ENCODE results near the gene TMEM164.
"Not testable (repeated sequence)": the region's sequence is repeated elsewhere in the genome, so short reads cannot be mapped to it uniquely, and the experiment has no call there.

TMEM164 gene

GRCh38 chrX:110002300-110003166 lies at the start of gene TMEM164:
TSS of gene TMEM164 (plus strand) at chrX:110003114. CDS start at chrX:110003775, 661 bp downstream.
- DNase-seq (ENCODE audit: low read depth) = peak; percentile 26

- DNase-seq (ENCODE audit: low read depth) = no peak
Observed at GRCh38 chrX:109954333-109954732, 48.6 kb upstream of the TMEM164 start.

GRCh38 chrX:109954955-109955354 lies 48.0 kb upstream of the TMEM164 start:
- DNase-seq (ENCODE audit: low read depth) = no peak

GRCh38 chrX:109958266-109958665 lies 44.6 kb upstream of the TMEM164 start:
- no peak for DNase-seq (ENCODE audit: low read depth)

GRCh38 chrX:109959356-109959871 lies 43.5 kb upstream of the TMEM164 start:
- no peak for DNase-seq (ENCODE audit: low read depth)

- DNase-seq (ENCODE audit: low read depth) = no peak
Observed at GRCh38 chrX:109964390-109964789, 38.5 kb upstream of the TMEM164 start.

GRCh38 chrX:109966246-109966645 lies 36.7 kb upstream of the TMEM164 start:
- DNase-seq (ENCODE audit: low read depth) = no peak

- no peak for DNase-seq (ENCODE audit: low read depth)
Observed at GRCh38 chrX:109967156-109967555, 35.8 kb upstream of the TMEM164 start.

GRCh38 chrX:109970841-109971240 lies 32.1 kb upstream of the TMEM164 start:
- DNase-seq (ENCODE audit: low read depth) = not testable (repeated sequence)

- no peak for DNase-seq (ENCODE audit: low read depth)
Observed at GRCh38 chrX:109974906-109975655, 27.8 kb upstream of the TMEM164 start.

GRCh38 chrX:109985210-109985609 lies 17.7 kb upstream of the TMEM164 start:
- DNase-seq (ENCODE audit: low read depth) = not testable (repeated sequence)

- DNase-seq (ENCODE audit: low read depth) = no peak
Observed at GRCh38 chrX:109987884-109988283, 15.0 kb upstream of the TMEM164 start.

- no peak for DNase-seq (ENCODE audit: low read depth)
Observed at GRCh38 chrX:109990582-109991276, 12.2 kb upstream of the TMEM164 start.

GRCh38 chrX:109992203-109992602 lies 10.7 kb upstream of the TMEM164 start:
- DNase-seq (ENCODE audit: low read depth) = no peak

- no peak for DNase-seq (ENCODE audit: low read depth)
Observed at GRCh38 chrX:109995155-109995554, 7.8 kb upstream of the TMEM164 start.

- no peak for DNase-seq (ENCODE audit: low read depth)
Observed at GRCh38 chrX:109997786-109998452, 5.0 kb upstream of the TMEM164 start.

GRCh38 chrX:110000000-110000399 lies 2.9 kb upstream of the TMEM164 start:
- DNase-seq (ENCODE audit: low read depth) = no peak

- no peak for DNase-seq (ENCODE audit: low read depth)
Observed at GRCh38 chrX:110000847-110001713, 1.8 kb upstream of the TMEM164 start.

GRCh38 chrX:110001740-110002299 lies 1.1 kb upstream of the TMEM164 start:
- no peak for DNase-seq (ENCODE audit: low read depth)
